Measurements from ENCODE around the gene ALKBH6. TPM values are rescaled to one million over a fixed set of nuclear protein-coding genes. Genes with fewer than 3 reads are reported as not detected.

The ALKBH6 gene
- total and polyA plus RNA-seq, 4 donors: 13.3 to 30.1 (median 23.8) TPM

- Histone ChIP-seq H3K27ac (ENCODE audit: low read depth in 1 of 2, low read length in 1 of 2) (no peak overlapping the region), H3K9me3 (ENCODE audit: control insufficient read depth in 4 of 4, insufficient read depth in 3 of 4, low read length in 3 of 4) (no peaks in the 10 kb centered on the region), H3K4me1 (ENCODE audit: control insufficient read depth in 5 of 5, insufficient read depth in 5 of 5, low read length in 5 of 5) (peaks cover 0 to 4% (median 0%) of the 10 kb centered on the region in 5 donors), H3K4me3 (no peak overlapping the region), H3K36me3 (ENCODE audit: control insufficient read depth in 4 of 4, insufficient read depth in 4 of 4, low read length in 4 of 4) (peaks cover 0 to 14% (median 3%) of the 10 kb centered on the region in 4 donors), H3K9ac (ENCODE audit: insufficient read depth in 1 of 2, low read length in 2 of 2) (no peak overlapping the region), H3K27me3 (ENCODE audit: control insufficient read depth in 3 of 3, insufficient read depth in 3 of 3, low read length in 2 of 3) (no peaks in the 10 kb centered on the region)
- 94 to 95% methylated on average over 4 of the region's 4 CpGs for WGBS, 2 donors
- no peak for TF ChIP-seq CTCF (IDR thresholded peaks at IDR 0.05; ENCODE audit: control extremely low read depth, extremely low read depth)
- no peak for ATAC-seq (ENCODE audit: insufficient read depth, low FRiP score)
- no peak for DNase-seq
These were observed 10.7 kb downstream of the ALKBH6 start for GRCh38 chr19:36003284-36003683.

- no peak for ATAC-seq (ENCODE audit: insufficient read depth, low FRiP score)
These were observed 12.4 kb downstream of the ALKBH6 start for GRCh38 chr19:36001605-36002004.

GRCh38 chr19:35996777-35997176, 17.2 kb downstream of the ALKBH6 start:
- Histone ChIP-seq H3K4me3 (no peak overlapping the region), H3K27ac (ENCODE audit: low read depth in 1 of 2, low read length in 1 of 2) (no peak overlapping the region), H3K4me1 (ENCODE audit: control insufficient read depth in 5 of 5, insufficient read depth in 5 of 5, low read length in 5 of 5) (peaks cover 0 to 20% (median 8%) of the 10 kb centered on the region in 5 donors), H3K9ac (ENCODE audit: insufficient read depth in 1 of 2, low read length in 2 of 2) (no peak overlapping the region), H3K27me3 (ENCODE audit: control insufficient read depth in 3 of 3, insufficient read depth in 3 of 3, low read length in 2 of 3) (no peaks in the 10 kb centered on the region), H3K9me3 (ENCODE audit: control insufficient read depth in 4 of 4, insufficient read depth in 3 of 4, low read length in 3 of 4) (no peaks in the 10 kb centered on the region), H3K36me3 (ENCODE audit: control insufficient read depth in 4 of 4, insufficient read depth in 4 of 4, low read length in 4 of 4) (peaks cover 0 to 17% (median 3%) of the 10 kb centered on the region in 4 donors)
- WGBS, 2 donors: 94 to 95% methylated on average over 8 of the region's 8 CpGs
- ATAC-seq (ENCODE audit: insufficient read depth, low FRiP score) (no peak), DNase-seq (no peak)
- TF ChIP-seq CTCF (IDR thresholded peaks at IDR 0.05; ENCODE audit: control extremely low read depth, extremely low read depth): no peak

More at GRCh38 chr19:36001605-36002004, 12.4 kb downstream of the ALKBH6 start:
- Histone ChIP-seq H3K27me3 (ENCODE audit: control insufficient read depth in 3 of 3, insufficient read depth in 3 of 3, low read length in 2 of 3) (no peaks in the 10 kb centered on the region), H3K9ac (ENCODE audit: insufficient read depth in 1 of 2, low read length in 2 of 2) (no peak overlapping the region), H3K36me3 (ENCODE audit: control insufficient read depth in 4 of 4, insufficient read depth in 4 of 4, low read length in 4 of 4) (peaks cover 0 to 21% (median 3%) of the 10 kb centered on the region in 4 donors), H3K27ac (ENCODE audit: low read depth in 1 of 2, low read length in 1 of 2) (no peak overlapping the region), H3K4me3 (no peak overlapping the region), H3K9me3 (ENCODE audit: control insufficient read depth in 4 of 4, insufficient read depth in 3 of 4, low read length in 3 of 4) (no peaks in the 10 kb centered on the region), H3K4me1 (ENCODE audit: control insufficient read depth in 5 of 5, insufficient read depth in 5 of 5, low read length in 5 of 5) (peaks cover 0 to 4% (median 0%) of the 10 kb centered on the region in 5 donors)
- WGBS, 2 donors: 98 to 99% methylated on average over 3 of the region's 3 CpGs
- DNase-seq: no peak
- TF ChIP-seq CTCF (IDR thresholded peaks at IDR 0.05; ENCODE audit: control extremely low read depth, extremely low read depth): no peak

Data from lung (tissue), 12 donors.